H1 (cell line): ENCODE results near the gene AP3S1. TPM values are rescaled to one million over a fixed set of nuclear protein-coding genes. Genes with fewer than 3 reads are reported as not detected.

Experiments used
- CHD7 ChIP-seq: fragments of 300-600 bp; sonication (generic); IDR thresholded peaks from 2 replicates; pipeline ENCODE4 v1.7.1; 2012; ENCODE audit warnings: low read length, moderate library complexity, mild to moderate bottlenecking, inconsistent platforms; ENCODE audit not compliant: insufficient replicate concordance
- CTCF ChIP-seq, 3 experiments: IDR thresholded peaks; 1 replicate in 2 of 3; 2 replicates in 1 of 3; pipeline versions ENCODE4 v1.5.1 to v1.6.1; 2011; ENCODE audit warnings: low read length in 3 of 3, mild to moderate bottlenecking in 3 of 3, inconsistent platforms in 2 of 3, low read depth in 1 of 3, moderate library complexity in 1 of 3; ENCODE audit not compliant: insufficient read depth in 1 of 3; ENCODE audit errors: control extremely low read depth in 1 of 3
- polyA plus RNA-seq, 7 experiments: library from polyadenylated mRNA; depleted of rRNA in 3 of 7; stranded (reverse) in 5 of 7; unstranded in 2 of 7; fragments of >200 nt in 5 of 7; fragments of 200-250 nt in 2 of 7; gene quantifications; 1 replicate in 5 of 7; 2 replicates in 1 of 7; 4 replicates in 1 of 7; pipeline versions ENCODE4 v1.2.1 to v1.2.3, GENCODE V29; 2011 to 2013; ENCODE audit warnings: missing spikeins in 2 of 7, mixed read lengths in 2 of 7
- total RNA-seq: library from RNA; stranded (reverse); fragmentation: NEBNext Ultra II Directional; extraction: Animal tissue kit (Norgen Biotek cat#: 25700); gene quantifications from 2 replicates; pipeline ENCODE4 v1.2.1, GENCODE V29; 2021

Gene AP3S1
- total and polyA plus RNA-seq, 2 of the 8 experiments (the other 6 are each of a cell fraction or from before 2014, with no cell fraction given) = 26.6 to 72.7 TPM

GRCh38 chr5:115841382-115842088, at the start of gene AP3S1, which contains the start of gene ATG12 (continued):
- TF ChIP-seq CTCF (IDR thresholded peaks at IDR 0.05; ENCODE audit: control extremely low read depth in 1 of 3, insufficient read depth in 1 of 3, low read depth in 1 of 3, low read length in 3 of 3) (no peak), CHD7 (no peak)
